Esophagus squamous epithelium (tissue), 5 donors: ENCODE results near the gene STARD3. TPM values are rescaled to one million over a fixed set of nuclear protein-coding genes. Genes with fewer than 3 reads are reported as not detected.

Experiments used
- DNase-seq: peaks from one replicate; lab custom pipeline; 2025; lab: John Stamatoyannopoulos, UW
- H3K27ac ChIP-seq, 4 donors: fragments of 200-600 bp; sonication (generic); one replicate each; pipeline ENCODE4 v1.5.1; 2016 to 2019; ENCODE audit warnings: mild to moderate bottlenecking in 1 of 4
- H3K27me3 ChIP-seq, 4 donors: fragments of 200-600 bp; sonication (generic); 1 replicate in 3 of 4; 2 replicates in 1 of 4; pipeline versions ENCODE4 v1.5.1 to v1.6.0; 2017 to 2021; ENCODE audit warnings: antibody characterized with exemption in 1 of 4
- H3K36me3 ChIP-seq, 3 donors: fragments of 200-600 bp; sonication (generic); one replicate each; pipeline ENCODE4 v1.5.1; 2016 to 2019
- H3K4me1 ChIP-seq, 3 donors: fragments of 200-600 bp; sonication (generic); one replicate each; pipeline ENCODE4 v1.5.1; 2017 to 2019
- H3K4me3 ChIP-seq, 4 donors: fragments of 200-600 bp; sonication (generic); 1 replicate in 3 of 4; 2 replicates in 1 of 4; pipeline ENCODE4 v1.5.1; 2016 to 2019; ENCODE audit warnings: mild to moderate bottlenecking in 2 of 4, moderate library complexity in 1 of 4
- H3K9me3 ChIP-seq, 3 donors: fragments of 200-600 bp; sonication (generic); one replicate each; pipeline ENCODE4 v1.5.1; 2016 to 2019
- POLR2A ChIP-seq, 4 donors: fragments of 450-650 bp; IDR thresholded peaks; one replicate each; pipeline ENCODE4 v1.6.1; 2017; ENCODE audit warnings: antibody characterized with exemption in 4 of 4, mild to moderate bottlenecking in 4 of 4, moderate library complexity in 3 of 4
- WGBS, 2 donors: methylation state at CpG; one replicate each; pipeline ENCODE4 v1.1.5; 2018; 5-methylcytosine and 5-hydroxymethylcytosine counted together
- intact Hi-C: fragments of 100-400 bp; cut with DNase I; formaldehyde crosslinking; loops from one replicate; pipeline ENCODE4 v1.15.0; 2022
- total RNA-seq, 4 donors: library from RNA; depleted of rRNA; stranded (reverse); fragments of >200 nt; gene quantifications; one replicate each; pipeline ENCODE4 v1.1.0, GENCODE V29; 2016
- TF ChIP-seq, protein P1 (sequence below), 6 experiments: fragments of 450-650 bp in 4 of 6; fragments of 200-600 bp in 2 of 6; sonication (generic) in 2 of 6; IDR thresholded peaks; one replicate each; pipeline ENCODE4 v1.5.1; 2016 to 2019; ENCODE audit warnings: antibody characterized with exemption in 6 of 6, mild to moderate bottlenecking in 4 of 6, moderate library complexity in 4 of 6
- donor health status: DM: yes; HTN: yes; CAD: no.

The STARD3 gene
- total RNA-seq, 4 donors from 2014 or later: 27.3 to 46.7 (median 33.4) TPM

DNA sequence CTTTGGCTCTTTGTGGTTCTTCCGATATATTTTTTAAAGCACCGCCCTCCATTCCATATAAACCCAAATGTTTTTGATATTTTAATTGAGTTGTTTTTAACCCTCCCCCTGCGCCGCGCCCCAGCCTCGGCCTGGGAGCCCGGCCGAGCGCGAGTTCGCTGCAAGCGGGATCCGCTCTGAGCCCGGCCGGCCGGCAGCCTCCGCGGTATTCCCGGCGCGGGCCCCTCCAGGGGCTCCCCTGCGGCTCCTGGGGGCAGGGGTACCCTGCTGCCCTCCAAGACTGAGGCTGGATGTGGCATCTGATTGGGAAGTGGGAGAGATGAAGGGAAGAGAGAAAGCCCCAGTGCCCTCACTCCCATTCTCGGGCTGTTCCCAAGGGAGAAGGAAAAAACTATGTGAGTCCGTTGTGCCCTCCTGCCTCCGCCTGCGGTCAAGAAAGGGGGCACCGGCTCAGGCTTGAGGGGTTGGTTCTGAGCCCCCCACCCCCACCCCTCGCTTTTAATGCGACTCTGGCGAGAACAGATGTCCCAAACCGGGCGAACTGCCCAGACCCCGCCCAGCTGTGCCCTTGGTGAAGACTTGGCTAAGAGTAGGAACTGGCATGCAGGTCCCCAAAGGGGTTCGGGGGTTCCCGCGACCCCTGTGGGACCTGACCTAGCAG lies 37.8 kb upstream of the STARD3 start:
- TF ChIP-seq POLR2A (IDR thresholded peaks at IDR 0.05): no peak
- TF ChIP-seq, protein P1, sequence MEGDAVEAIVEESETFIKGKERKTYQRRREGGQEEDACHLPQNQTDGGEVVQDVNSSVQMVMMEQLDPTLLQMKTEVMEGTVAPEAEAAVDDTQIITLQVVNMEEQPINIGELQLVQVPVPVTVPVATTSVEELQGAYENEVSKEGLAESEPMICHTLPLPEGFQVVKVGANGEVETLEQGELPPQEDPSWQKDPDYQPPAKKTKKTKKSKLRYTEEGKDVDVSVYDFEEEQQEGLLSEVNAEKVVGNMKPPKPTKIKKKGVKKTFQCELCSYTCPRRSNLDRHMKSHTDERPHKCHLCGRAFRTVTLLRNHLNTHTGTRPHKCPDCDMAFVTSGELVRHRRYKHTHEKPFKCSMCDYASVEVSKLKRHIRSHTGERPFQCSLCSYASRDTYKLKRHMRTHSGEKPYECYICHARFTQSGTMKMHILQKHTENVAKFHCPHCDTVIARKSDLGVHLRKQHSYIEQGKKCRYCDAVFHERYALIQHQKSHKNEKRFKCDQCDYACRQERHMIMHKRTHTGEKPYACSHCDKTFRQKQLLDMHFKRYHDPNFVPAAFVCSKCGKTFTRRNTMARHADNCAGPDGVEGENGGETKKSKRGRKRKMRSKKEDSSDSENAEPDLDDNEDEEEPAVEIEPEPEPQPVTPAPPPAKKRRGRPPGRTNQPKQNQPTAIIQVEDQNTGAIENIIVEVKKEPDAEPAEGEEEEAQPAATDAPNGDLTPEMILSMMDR (IDR thresholded peaks at IDR 0.05): no peak
- no peak overlapping the region for H3K27ac ChIP-seq
- peaks cover 43 to 100% (median 68%) of the 10 kb centered on the region in 4 donors for H3K27me3 ChIP-seq
- no peaks in the 10 kb centered on the region for H3K9me3 ChIP-seq
- DNase-seq: no peak
- peak overlapping the region in 1 of 4 donors; percentile 21 for H3K4me3 ChIP-seq
- peaks cover 14 to 48% (median 18%) of the 10 kb centered on the region in 3 donors for H3K4me1 ChIP-seq
- intact Hi-C loops: no loop called here
- whole genome bisulfite sequencing, 2 donors: 7 to 15% methylated on average over 16 to 19 of the region's 36 CpGs
- no peaks in the 10 kb centered on the region for H3K36me3 ChIP-seq

DNA sequence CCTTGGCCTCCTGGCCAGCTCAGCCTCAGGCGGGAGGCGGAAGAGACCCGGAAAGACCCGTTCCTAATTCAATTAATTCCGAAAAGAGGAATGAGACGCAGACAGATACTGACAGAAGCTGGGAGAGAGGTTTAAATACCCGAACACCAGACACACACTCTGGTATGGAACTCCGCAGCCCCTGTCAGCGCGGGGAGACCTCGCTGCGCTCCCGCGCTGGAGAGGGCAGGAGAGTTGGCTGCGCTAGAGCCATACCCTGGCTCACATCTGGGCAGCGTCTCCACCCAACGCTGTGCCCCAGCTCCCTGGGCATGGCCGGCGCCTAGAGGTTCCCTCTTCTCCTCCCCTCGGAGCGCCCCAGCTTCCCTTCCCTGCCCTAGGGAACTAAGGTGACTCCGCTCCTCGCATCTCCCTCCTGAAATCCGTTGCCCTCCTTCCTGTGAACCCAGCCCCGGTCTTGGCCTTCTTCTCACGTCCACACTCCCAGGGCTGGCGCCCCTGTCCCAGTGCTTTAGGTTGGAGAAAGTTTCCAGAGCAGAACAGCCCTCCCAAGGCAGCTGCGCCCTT lies 37.2 kb upstream of the STARD3 start:
- H3K4me1 ChIP-seq: peaks cover 18 to 55% (median 18%) of the 10 kb centered on the region in 3 donors
- no peak for TF ChIP-seq POLR2A (IDR thresholded peaks at IDR 0.05)
- TF ChIP-seq, protein P1 (IDR thresholded peaks at IDR 0.05): no peak
- intact Hi-C loops: no loop called here
- no peaks in the 10 kb centered on the region for H3K9me3 ChIP-seq
- DNase-seq: no peak
- H3K27ac ChIP-seq: no peak overlapping the region
- peaks cover 45 to 100% (median 72%) of the 10 kb centered on the region in 4 donors for H3K27me3 ChIP-seq
- no peaks in the 10 kb centered on the region for H3K36me3 ChIP-seq
- WGBS, 2 donors: 4 to 5% methylated on average over 8 to 26 of the region's 28 CpGs
- no peak overlapping the region for H3K4me3 ChIP-seq

DNA sequence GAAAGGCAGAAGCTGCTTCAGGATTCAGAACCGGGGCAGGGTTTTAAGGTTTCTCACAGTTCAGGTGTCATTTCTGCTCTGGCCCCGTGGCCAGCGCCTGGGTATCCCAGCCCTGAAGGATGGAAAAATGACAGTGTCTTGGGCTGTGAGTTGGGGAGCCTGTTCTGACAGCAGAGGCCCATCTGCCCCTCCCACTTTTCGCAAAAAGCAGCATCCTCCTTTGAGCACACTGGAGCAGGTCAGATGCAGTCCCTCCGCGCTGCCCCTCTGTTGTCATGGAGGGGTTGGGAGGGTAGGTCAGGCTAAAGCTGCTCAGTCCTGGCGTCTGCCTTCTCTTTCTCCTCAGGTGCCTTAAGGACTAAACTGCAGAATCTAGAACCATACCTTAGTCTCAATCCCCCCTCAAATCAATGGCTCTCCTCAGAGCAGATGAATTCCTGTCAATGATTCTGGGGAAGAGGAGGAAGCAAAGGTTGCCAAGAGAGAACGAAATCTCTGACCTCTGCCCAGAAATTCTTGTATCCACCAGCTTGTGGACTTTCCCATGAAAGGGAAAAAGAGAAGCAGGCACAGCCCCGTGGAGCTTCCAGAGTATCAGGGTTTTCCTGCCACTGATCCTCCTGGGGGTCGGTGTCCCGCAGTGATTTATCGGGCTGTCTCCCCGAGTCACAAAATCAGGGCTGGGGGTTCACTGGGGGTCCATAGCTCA lies 36.5 kb upstream of the STARD3 start:
- Histone ChIP-seq H3K4me3 (no peak overlapping the region), H3K9me3 (no peaks in the 10 kb centered on the region), H3K4me1 (peaks cover 23 to 62% (median 25%) of the 10 kb centered on the region in 3 donors), H3K27me3 (peaks cover 50 to 100% (median 79%) of the 10 kb centered on the region in 4 donors), H3K36me3 (no peaks in the 10 kb centered on the region), H3K27ac (no peak overlapping the region)
- no peak for TF ChIP-seq POLR2A (IDR thresholded peaks at IDR 0.05)
- TF ChIP-seq, protein P1 (IDR thresholded peaks at IDR 0.05): no peak
- WGBS, 2 donors: 12 to 14% methylated on average over 5 to 12 of the region's 13 CpGs
- DNase-seq: no peak
- intact Hi-C loops: no loop called here

DNA sequence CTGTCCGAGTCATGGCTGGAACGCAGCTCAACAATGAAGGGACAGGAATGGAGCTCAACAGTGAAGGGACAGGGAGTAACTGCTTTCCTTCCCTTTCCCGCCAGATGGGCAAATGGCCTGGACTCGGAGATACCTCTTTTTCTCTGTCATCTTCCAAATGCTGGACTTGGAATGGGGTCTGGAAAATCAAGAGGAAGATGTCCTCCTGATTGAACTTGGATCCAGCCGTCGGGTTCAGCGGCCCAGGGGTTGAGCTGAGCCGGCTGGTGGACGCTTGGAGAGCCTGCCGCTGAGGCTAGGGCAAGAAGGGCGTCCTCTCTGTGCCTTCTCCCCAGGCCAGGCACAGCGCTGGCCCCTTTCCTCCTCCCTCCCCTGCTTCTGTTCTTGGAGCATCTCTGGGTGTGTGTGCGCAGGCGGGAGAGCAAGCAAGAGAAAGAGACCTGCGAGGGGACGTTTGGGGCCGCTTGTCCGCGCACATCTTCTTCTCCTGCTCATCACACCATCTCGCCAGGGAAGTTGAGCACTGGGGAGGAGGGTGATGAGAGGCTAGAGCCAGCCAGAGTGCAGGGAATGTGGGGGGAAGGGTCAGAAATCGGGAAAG lies 35.8 kb upstream of the STARD3 start:
- peaks cover 56 to 100% (median 76%) of the 10 kb centered on the region in 4 donors for H3K27me3 ChIP-seq
- DNase-seq: no peak
- TF ChIP-seq, protein P1 (IDR thresholded peaks at IDR 0.05): no peak
- no peak for TF ChIP-seq POLR2A (IDR thresholded peaks at IDR 0.05)

More for the DNA sequence above, 35.8 kb upstream of the STARD3 start:
- H3K27ac ChIP-seq: no peak overlapping the region
- no peaks in the 10 kb centered on the region for H3K9me3 ChIP-seq
- peaks cover 30 to 68% (median 30%) of the 10 kb centered on the region in 3 donors for H3K4me1 ChIP-seq
- WGBS, 2 donors: 21 to 31% methylated on average over 13 to 14 of the region's 21 CpGs
- H3K4me3 ChIP-seq: no peak overlapping the region
- no peaks in the 10 kb centered on the region for H3K36me3 ChIP-seq
- intact Hi-C loops: no loop called here
